ENCODE measurements around the gene MYO1E.

DNA sequence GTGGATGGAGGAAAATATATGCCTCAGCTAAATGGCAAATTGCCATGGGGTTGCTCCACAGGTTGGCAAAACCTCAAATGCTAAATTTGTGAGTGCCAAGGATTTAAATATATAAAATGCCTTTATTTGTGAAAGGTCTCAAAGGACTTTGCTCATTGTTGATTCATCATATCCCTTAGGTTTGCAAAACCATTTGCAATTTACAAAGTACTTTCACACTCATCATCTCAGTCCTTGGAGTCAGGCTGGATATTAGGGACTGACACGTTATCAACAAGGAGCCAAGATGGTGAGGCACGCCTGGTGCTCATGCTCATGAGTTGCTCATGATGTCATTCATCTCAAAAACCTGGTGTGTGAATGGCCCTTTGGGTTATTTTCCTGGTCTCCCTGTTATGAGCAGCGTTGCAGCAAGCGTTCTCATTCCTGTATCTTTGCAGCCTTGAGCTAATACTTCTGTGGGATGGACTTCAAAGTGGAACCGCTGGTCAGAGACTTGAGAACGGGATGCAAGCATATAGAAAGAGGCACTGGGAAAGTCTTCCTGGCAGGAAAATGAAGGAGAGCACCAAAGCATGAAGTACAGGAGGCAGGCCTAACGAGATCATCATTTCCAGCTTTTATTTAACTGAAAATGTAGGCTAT, 66.0 kb downstream of the MYO1E start:
- TF ChIP-seq POLR2A (IDR thresholded peaks at IDR 0.05; ENCODE audit: control extremely low read depth in 1 of 2, low read depth in 2 of 2, low read length in 2 of 2), result no peak
- TF ChIP-seq CTCF (IDR thresholded peaks at IDR 0.05; ENCODE audit: control extremely low read depth in 1 of 3, insufficient read depth in 1 of 3, low read depth in 1 of 3, low read length in 3 of 3), result no peak
- no peak for TF ChIP-seq ATF3 (IDR thresholded peaks at IDR 0.05; ENCODE audit: insufficient read depth, low read depth, low read length)
- TF ChIP-seq RAD21 (IDR thresholded peaks at IDR 0.05 in 1 of 2, conservative IDR thresholded peaks at IDR 0.05 in 1 of 2; ENCODE audit: low read depth in 2 of 2, low read length in 2 of 2), result no peak
- no peak for TF ChIP-seq ATF2 (IDR thresholded peaks at IDR 0.05; ENCODE audit: low read length)
- TF ChIP-seq SP4 (IDR thresholded peaks at IDR 0.05; ENCODE audit: low read length), result no peak
- TF ChIP-seq ZNF274 (IDR thresholded peaks at IDR 0.05; ENCODE audit: borderline replicate concordance, extremely low read depth, low read length), result no peak
- no peak for TF ChIP-seq JUND (IDR thresholded peaks at IDR 0.05; ENCODE audit: low read length)
- no peak for TF ChIP-seq TAF1 (IDR thresholded peaks at IDR 0.05; ENCODE audit: low read depth, low read length)
- TF ChIP-seq TEAD4 (IDR thresholded peaks at IDR 0.05; ENCODE audit: low read depth, low read length), result no peak
- no peak for TF ChIP-seq EP300 (IDR thresholded peaks at IDR 0.05; ENCODE audit: borderline replicate concordance in 1 of 2, low read depth in 2 of 2, low read length in 2 of 2)
- no peak for TF ChIP-seq SRF (IDR thresholded peaks at IDR 0.05; ENCODE audit: low read depth, low read length)
- no peak for TF ChIP-seq YY1 (IDR thresholded peaks at IDR 0.05; ENCODE audit: low read depth, low read length)
- no peak for TF ChIP-seq EGR1 (IDR thresholded peaks at IDR 0.05; ENCODE audit: borderline replicate concordance, low read depth, low read length)
